Measurements from ENCODE around the gene ITFG1.

The ITFG1 gene

GRCh38 chr16:47317465-47318240 is 143.2 kb downstream of the ITFG1 start:
- DNase-seq = no peak

GRCh38 chr16:47316442-47317015 is 144.3 kb downstream of the ITFG1 start:
- no peak for DNase-seq

- no peak for DNase-seq
Measured at GRCh38 chr16:47311738-47312505, 148.9 kb downstream of the ITFG1 start.

GRCh38 chr16:47310792-47311211 is 150.1 kb downstream of the ITFG1 start:
- no peak for DNase-seq

GRCh38 chr16:47309581-47310312 is 151.1 kb downstream of the ITFG1 start:
- no peak for DNase-seq

GRCh38 chr16:47308601-47309000 is 152.3 kb downstream of the ITFG1 start:
- DNase-seq = no peak

- no peak for DNase-seq
Measured at GRCh38 chr16:47304563-47304962, 156.3 kb downstream of the ITFG1 start.

- DNase-seq = no peak
Measured at GRCh38 chr16:47299587-47299986, 161.3 kb downstream of the ITFG1 start.

- no peak for DNase-seq
Measured at GRCh38 chr16:47284999-47285398, 175.9 kb downstream of the ITFG1 start.

- no peak for DNase-seq
Measured at GRCh38 chr16:47278306-47278970, 182.4 kb downstream of the ITFG1 start.

GRCh38 chr16:47276522-47276921 is 184.3 kb downstream of the ITFG1 start:
- no peak for DNase-seq

GRCh38 chr16:47262938-47263337 is 197.9 kb downstream of the ITFG1 start:
- no peak for DNase-seq

- no peak for DNase-seq
Measured at GRCh38 chr16:47260503-47260902, 200.4 kb downstream of the ITFG1 start.

- no peak for DNase-seq
Measured at GRCh38 chr16:47258874-47259461, 201.9 kb downstream of the ITFG1 start.

GRCh38 chr16:47254756-47255155 is 206.1 kb downstream of the ITFG1 start:
- no peak for DNase-seq

GRCh38 chr16:47250983-47251382 is 209.9 kb downstream of the ITFG1 start:
- no peak for DNase-seq

GRCh38 chr16:47247690-47248089 is 213.2 kb downstream of the ITFG1 start:
- no peak for DNase-seq

GRCh38 chr16:47244206-47244605 is 216.7 kb downstream of the ITFG1 start:
- no peak for DNase-seq

- no peak for DNase-seq
Measured at GRCh38 chr16:47241061-47241460, 219.8 kb downstream of the ITFG1 start.

GRCh38 chr16:47236716-47237115 is 224.1 kb downstream of the ITFG1 start:
- no peak for DNase-seq

GRCh38 chr16:47230296-47230695 is 230.6 kb downstream of the ITFG1 start:
- no peak for DNase-seq
